Cardiac septum (tissue), 1 donor: ENCODE measurements around the gene TBC1D2. TPM values are rescaled to one million over a fixed set of nuclear protein-coding genes. Genes with fewer than 3 reads are reported as not detected.
"Not testable (repeated sequence)": the region's sequence is repeated elsewhere in the genome, so short reads cannot be mapped to it uniquely, and the experiment has no call there.

Experiments
- DNase-seq: peaks from one replicate; pipeline ENCODE4 v3.0.0-alpha.2; 2020; ENCODE audit warnings: low spot score
- intact Hi-C: fragments of 100-400 bp; cut with DNase I; formaldehyde crosslinking; loops from one replicate; pipeline ENCODE4 v1.14.0; 2022
- total RNA-seq: library from RNA; stranded (reverse); fragmentation: NEBNext Ultra II Directional; extraction: Animal tissue kit (Norgen Biotek cat#: 25700); gene quantifications from one replicate; pipeline ENCODE4 v1.2.1, GENCODE V29; 2021
- donor health status: DM: no; HTN: no; CAD: no.

Gene TBC1D2
- total RNA-seq, 1 donor from 2014 or later: 2.0 TPM

DNA sequence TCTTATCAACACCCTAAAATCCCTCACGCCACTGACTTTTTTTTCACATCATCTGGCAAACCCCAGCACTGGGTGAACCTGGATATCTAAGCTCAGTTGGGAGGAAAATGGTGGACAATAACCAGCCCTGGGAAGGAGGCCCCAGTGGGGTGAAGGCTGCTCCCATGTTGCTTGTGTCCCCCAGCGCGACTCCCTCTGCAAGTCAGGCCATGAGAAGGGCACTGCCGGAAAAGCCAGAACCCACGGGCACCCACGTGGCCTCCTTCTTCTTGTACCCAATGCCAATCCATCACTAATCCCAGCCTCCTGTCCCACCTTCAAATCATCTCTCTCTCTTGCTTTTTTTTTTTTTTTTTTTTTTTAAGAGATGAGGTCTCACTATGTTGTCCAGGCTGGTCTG, 74.5 kb downstream of the TBC1D2 start:
- no peak for DNase-seq
- intact Hi-C loops: no loop called here

DNA sequence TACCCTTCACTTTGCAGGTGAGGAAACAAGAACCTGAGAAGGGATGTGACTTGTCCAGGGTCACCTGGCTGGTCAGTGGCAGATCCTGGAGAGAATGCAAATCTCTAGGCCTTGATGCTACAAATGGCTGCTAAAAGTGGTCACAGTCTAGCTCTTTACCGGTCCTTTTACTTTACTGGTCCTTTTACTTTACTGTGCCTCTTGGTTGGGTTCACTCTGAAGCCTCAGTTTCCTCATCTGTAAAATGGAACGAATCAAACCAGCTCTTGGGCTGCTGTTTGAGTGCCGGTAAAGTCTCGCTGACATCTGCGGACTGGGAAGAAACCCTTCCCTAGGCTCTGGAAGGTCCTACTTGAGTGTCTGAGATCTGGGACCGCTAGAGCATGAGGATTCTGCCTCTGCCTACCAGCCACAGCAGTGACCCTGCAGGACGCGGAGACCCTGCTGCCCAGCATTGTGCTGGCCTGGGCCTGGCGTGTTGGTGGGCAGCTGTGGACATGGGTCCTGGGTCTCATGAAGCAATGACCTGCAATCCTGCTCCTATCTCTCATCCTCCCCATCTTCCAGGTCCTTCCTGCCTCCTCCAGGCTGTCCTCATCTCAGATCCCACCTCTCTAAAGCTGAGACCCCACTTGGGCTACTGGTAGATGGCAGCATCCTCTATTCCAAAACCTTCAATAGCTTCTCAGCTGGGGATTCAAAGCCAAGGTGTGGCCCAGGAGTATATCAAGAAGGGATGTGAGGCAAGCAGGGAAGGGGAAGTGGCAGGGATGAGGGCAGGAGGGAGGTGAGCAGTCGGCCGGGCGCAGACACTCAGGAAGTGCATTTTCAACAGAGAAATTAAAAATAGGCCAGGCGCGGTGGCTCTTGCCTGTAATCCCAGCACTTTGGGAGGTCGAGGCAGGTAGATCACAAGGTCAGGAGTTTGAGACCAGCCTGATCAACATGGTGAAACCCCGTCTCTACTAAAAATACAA, 76.3 kb downstream of the TBC1D2 start:
- intact Hi-C loops: no loop called here
- DNase-seq: no peak

DNA sequence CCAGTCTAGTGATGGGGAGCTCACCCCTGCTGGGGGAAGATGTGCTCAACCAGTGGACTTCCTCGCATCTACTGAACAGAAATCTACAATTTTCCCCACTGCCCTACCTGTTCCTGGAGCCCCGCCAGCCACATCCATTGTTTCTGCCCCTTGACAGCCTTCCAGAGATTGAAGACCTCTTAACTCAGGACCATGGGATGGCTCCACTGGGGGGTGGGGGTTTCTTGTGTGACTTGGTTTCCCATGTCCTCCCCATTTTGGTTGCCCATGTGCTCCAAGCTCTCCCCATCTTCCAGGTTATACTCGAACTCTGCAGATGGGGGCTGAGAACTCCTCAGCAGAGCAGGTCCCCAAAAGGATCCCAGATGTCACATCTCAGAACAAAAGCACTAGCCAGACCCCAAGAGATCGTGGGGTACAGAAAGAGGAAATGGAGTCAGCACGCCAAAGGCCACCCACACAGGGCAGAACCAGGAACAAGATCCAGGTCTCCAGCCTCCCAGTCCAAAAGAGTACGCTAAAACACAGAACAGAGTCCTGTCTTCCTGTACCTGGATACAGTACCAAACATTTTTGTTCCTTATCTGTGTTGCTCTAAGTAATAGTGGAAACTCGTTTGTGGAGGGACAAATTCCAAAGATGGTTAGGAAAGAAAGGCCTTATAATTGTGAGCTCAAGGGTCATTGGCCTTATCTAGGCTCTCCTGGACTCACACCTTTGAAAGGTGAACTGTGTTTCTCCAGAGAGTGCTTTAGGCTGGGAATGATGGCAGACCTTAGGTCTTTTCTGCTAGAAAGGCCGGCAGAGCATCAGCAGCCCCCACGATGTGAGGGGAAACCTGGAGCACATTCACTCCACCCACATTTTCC, 78.8 kb downstream of the TBC1D2 start:
- intact Hi-C loops: no loop called here
- DNase-seq: no peak

DNA sequence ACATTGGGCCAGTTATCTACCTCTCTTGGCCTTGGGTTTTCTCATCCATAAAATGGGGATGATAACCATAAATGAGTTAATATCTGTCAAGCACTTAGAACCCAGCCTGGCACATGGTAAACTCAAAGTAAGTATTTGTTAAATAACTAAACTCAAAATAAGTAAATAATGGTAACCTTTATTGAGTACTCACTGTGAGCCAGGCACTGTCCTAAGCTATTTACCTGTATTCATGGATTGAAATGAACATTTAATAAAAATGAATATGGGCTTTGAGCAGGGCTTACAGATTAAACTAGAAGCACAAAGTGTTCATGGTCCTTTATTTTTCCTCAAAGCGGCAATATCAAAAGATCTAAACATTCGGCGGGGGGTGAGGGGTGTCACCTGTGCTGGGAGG, 79.7 kb downstream of the TBC1D2 start:
- DNase-seq: no peak
- intact Hi-C loops: no loop called here

DNA sequence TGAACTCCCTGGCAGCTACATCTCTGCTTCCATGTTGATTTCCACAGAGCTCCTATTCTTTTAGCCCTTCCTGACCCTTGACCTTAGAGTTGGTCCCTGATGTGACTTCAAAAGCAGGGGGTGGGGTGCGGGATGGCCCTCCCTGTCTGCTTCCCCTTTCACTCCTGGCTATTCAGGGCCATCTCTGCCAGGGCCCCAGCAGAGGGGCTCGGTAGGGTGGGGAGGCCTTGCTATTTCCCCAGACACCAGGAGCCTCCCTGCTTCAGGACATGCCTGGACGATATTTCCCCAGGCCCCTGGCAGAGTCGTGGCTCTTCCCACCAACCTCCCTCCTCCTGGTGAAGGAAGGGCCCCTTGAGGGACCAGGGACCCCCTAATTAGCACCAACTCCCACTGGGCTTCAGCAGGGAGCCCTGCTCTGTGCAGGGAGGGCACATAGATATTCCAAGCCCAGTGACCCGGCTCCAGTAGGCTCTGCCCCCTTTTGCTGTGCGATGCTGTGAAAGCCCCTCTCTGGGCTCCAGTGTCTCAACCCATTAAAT, 80.3 kb downstream of the TBC1D2 start:
- intact Hi-C loops: no loop called here
- DNase-seq: no peak

DNA sequence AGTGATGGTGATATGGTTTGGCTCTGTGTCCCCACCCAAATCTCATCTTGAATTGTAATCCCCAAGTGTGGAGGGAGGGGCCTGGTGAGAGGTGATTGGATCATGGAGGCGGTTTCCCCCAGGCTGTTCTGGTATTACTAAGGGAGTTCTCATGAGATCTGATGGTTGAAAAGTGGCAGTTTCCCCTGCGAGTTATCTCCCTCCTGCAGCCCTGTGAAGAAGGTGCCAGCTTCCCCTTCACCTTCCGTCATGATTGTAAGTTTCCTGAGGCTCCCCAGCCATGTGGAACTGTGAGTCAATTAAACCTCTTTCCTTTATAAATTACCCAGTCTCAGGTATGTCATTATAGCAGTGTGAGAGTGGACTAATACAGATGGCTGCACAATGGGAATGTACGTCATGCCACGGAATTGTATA, 80.9 kb downstream of the TBC1D2 start:
- intact Hi-C loops, DNase-seq: not testable (repeated sequence)

DNA sequence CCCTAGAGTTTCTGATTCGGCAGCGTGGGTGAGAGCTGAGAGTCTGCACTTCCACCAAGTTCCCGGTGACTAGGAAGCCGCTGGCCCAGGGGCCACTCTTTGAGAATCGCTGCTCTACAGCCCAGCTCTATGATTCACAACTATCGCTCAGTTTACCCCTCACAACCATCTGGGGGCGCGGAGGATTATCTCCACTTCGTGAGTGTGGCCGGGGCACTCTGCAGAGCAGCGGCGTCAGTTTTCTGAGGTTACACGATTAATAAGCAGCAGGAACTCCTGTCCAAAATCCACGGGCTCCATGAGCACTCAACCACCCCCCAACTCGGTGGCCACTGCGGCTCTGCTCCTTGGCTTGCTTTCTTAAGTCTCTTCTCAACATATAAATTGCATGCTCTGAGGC, 82.3 kb downstream of the TBC1D2 start:
- no peak for DNase-seq
- intact Hi-C loops: no loop called here

DNA sequence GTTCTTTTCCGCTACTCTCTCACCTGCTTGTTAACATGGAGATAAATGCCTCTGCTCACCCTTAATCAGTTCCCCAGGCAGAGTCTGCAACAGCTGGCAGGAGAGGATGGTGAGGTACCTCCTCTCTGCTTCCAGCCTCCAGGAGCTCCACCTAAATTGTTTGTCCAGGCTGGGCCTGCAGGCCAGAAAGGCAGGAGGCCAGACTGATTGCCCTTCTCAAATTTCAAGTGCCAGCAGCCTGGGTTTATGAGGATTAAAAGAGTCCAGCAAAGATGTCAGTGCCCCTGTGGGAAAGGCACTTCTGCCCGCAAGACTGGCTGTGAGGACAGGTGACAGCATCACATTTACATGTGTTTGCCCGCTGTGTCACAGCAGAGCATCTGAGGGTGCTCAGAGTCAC, 82.8 kb downstream of the TBC1D2 start:
- intact Hi-C loops: no loop called here
- no peak for DNase-seq

DNA sequence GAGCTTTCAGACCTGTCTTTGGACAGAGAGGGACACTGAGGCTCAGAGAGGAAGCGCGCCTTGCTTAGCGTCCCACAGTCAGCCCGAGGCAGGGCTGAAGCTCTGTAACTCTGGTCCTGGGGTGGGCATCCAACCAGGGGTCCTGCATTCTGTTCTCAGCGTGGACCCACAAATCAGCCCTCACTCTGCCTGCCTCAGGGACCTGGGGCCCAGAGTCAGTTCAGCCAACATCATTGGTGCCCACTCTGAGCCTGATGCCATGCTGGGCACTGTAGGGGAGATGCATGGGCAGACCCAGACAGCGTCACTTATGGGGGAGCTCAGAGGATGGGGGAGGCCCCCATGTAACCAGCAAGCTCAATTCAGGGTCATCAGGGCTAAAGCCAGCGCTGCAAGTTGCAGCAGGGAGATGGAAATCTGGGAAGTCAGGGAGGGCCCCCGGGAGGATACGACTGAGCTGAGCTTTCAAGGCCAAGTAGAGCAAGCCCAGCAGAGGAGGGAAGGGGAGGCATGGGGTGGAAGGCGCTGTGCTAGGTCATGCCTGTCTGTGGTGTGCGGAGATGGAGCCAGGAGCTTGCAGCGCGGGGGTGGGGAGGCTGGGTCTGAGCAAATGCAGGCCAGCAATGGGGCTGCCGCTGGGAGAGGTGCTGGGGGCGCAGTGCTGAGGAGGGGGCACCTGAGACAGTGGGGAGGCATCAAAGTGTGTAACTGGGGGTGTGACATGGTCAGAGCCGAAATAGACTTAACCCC, 84.1 kb downstream of the TBC1D2 start:
- no peak for DNase-seq
- intact Hi-C loops: no loop called here

DNA sequence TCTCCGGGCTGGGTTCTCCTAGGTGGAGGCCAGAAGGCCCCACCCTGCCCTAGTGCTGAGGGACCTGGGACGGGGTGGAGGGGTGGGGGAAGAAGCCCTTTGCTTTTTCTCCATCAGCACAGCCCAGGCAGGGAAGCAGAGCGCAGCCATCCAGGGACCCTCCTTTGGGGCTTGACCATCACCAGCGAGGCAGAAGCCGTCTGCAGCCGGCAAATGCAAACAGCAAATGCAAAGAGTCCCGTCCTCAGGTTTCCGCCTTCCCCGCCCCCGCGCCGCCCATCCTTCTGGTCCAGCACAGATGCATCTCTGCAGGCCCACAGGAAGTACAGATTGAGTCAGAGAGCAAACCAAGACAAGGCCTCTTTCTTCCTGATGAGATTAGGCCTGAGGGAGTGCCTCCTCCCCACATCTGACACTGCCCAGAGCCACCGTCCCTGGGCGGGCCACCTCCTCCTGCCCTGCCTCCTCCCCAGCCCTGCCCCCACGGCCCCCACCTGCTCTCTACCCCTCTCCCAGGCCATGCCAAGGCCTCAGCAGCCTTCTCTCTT, 86.4 kb downstream of the TBC1D2 start:
- intact Hi-C loops: no loop called here

DNA sequence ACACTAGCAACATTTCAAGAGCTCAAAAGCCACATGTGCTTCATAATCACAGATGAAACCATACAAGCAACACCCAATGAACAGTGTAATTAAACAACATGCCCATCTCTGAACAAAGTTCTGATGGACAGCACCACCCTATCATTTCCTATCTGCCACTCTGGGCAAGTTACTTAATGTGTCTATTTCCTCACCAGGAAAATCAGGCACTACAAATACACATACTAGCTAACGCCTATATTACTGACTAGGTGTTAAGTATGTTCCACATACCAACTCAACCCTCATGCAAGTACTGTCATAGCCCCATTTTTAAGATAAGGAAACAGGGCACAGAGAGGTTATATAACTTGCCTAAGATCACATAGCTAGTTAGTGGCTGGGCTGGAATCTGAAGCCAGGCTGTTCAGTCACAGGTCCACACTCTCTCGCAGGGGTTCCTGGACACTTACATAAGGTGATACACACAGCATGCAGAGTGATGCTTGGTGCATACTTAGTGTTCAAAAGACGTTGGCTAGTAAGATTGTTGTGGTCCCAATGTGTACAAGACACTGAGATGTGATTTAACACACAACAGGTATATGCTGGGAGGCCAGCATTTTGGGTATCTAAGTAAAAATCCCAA, 87.2 kb downstream of the TBC1D2 start:
- intact Hi-C loops: no loop called here
- no peak for DNase-seq

More for the DNA sequence above, 86.4 kb downstream of the TBC1D2 start:
- no peak for DNase-seq

DNA sequence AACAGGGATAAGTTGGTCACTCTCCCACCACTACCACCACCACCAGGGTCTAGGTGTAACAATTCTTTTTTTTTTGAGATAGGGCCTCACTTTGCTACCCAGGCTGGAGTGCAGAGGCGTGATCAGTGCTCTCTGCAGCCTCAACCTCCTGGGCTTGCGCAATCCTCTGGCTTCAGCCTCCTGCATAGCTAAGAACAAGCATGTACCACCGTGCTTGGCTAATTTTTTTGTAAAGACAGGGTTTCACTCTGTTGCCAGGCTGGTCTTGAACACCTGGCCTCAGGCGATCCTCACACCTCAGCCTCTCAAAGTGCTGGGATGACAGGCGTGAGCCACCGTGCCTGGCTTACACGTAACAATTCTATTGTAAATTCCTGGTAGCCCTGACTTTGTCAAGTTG, 90.5 kb downstream of the TBC1D2 start:
- DNase-seq: no peak
- intact Hi-C loops: no loop called here

DNA sequence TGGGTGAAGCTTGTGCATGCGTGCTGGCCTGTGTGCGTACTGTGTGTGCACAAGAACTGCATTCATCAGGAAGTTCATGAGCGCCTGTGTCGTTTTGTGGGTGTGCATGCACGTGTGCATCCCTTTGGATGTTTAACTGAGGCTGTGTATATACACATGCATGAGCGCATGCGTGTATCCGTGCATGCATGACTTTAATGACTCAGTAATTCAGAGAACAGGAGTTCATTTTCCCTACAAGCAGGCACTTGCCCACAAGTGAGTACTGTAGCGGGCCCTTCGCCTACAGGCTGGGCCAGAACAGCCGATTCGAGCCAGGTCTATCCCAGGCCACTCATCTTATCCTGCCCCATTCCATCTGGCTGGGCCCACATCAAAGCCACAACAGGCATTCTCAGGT, 92.8 kb downstream of the TBC1D2 start:
- intact Hi-C loops: no loop called here
- no peak for DNase-seq

DNA sequence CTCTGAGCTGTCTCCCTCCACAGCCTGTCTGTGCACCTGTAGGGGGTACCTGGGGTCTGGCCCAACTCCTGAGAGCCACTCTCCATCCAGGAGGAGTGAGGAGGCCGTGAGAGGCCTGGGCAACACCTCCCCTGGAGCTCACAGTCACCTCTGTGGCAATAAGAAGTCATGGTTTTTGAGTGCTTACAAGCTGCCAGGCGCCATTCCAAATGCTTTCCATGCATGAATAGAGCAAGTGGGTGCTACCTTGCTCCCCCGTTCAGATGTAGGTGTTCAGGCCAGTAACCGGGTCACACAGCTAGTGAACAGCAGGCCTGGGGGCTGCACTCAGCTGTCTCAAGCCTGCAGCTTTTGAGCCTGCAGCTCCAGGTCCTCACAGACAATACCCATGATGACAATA, 93.6 kb downstream of the TBC1D2 start:
- intact Hi-C loops: no loop called here
- no peak for DNase-seq

DNA sequence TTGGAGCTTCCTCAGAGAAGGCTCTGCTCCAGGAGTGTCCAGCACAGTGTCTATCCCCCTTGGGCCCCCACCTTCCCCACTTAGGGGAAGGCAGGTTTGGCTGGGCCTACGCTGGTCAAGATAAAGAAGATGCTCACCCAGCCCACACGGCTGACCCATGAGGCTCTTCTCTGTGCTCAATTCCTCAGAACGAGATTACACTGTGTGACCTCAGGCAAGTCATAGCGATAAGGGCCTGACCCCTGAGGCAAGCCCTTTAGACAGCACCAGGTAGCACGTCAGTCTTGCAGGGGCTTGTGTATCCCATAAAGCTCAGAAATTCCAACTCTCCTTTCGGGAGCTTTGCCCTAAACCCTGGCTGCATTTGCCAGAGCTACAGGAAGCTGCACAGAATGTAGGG, 95.7 kb downstream of the TBC1D2 start:
- intact Hi-C loops: no loop called here
- DNase-seq: no peak

DNA sequence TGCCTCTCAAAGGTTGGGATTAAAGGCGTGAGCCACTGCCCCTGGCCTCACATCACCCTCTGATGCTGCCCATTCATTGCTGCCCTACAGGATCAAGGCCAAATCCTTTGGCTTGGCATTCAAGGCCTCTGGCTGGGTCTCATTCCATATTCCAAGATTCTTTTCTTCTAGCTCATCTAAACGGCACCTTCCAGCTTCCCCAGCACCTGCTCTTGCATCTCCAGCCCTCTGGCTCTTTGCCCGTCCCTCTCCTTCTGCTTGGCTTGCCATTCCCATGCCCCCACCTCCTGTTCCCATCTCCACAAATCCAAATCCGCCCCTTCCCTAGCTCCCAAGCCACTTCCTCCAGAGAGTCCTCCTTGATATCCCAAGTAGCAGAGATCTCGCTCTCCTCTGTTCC, 96.1 kb downstream of the TBC1D2 start:
- intact Hi-C loops: no loop called here
- no peak for DNase-seq

DNA sequence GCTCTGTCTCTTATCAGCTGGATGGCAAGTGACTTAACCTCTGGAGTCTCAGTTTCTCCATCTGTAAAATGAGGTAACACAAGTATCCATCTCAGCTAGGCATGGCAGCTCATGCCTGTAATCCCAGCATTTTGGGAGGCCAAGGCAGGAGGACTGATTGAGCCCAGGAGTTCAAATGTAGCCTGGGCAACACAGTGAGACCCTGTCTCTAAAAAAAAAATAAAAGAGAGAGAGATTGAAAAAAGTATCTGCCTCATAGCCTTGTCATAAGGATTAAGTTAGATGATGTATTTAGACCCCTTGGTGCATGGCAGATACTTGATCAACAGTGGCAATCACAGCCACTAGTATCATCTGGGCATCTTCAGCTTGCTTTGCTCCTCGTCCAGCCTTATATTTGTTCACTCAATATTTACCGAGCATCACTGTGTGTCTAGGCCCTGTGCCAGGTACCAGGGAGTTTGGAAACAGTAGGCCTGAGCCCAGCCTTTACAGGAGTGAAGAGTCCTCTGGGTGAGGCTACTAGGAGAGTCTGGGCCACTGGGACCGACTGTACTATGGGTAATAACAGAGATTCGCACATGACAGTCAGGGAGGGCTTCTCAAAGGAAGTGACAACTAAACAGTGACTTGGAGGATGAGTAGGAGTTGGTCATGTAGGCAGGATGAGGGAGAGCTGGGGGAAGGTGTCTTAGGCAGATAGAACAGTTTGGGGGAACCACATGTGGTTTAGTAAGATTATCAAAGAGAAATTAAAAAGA, 97.2 kb downstream of the TBC1D2 start:
- no peak for DNase-seq

DNA sequence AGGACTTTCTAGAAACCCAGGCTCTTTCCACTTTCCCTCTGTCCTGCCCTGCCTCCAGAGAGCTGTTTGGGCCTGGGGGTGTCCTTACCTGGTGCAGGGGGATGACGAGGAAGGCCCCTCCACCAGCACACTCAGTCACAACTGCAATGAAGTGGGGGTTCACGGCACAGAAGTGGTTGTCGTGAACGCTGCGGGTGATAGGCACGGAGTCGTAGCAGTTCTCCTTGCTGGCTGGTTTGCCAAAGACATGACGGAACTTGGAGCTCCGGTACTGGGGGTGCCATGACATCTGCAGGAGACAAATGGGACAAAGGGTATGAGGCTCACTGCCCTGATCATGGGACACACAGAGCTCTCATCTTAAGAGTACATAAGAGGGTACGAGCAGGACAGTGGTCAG, 98.1 kb downstream of the TBC1D2 start:
- intact Hi-C loops: no loop called here
- DNase-seq: no peak

More for the DNA sequence above, 97.2 kb downstream of the TBC1D2 start:
- intact Hi-C loops: no loop called here
